ENCODE data around the gene TBC1D32. TPM values are rescaled to one million over a fixed set of nuclear protein-coding genes. Genes with fewer than 3 reads are reported as not detected.

The TBC1D32 gene
- polyA plus RNA-seq, 1 of the 3 experiments (the other 2 are of a cell fraction): 2.3 TPM

DNA sequence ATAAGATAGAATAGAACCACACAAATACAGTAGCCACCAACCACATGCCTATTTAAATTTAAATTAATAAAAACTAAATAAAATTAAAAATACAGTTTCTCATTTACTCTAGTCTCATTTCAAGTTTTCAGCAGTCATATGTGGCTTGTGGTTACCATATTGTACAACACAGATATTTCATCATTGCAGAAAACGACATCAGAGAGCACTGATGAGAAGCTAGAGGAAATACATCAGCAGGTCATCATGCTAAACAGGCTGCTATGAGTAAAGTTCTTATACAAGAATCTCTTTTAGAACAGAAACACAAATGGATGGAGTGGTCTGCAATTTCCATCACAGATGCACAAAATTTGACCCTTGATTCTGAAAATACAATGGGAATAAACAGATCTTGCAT is 36.6 kb downstream of the TBC1D32 start:
- ChIA-PET CTCF (interaction anchor here (1.7 kb wide), 1 partner anchor 242 kb away, joined by 5 read pairs; no protein-coding TSS in a partner anchor), POLR2A (no interaction called here)
- H4K20me1 ChIP-seq (ENCODE audit: insufficient read depth): no peaks in the 10 kb centered on the region
- no peak overlapping the region for H3K4me3 ChIP-seq (ENCODE audit: low read depth in 2 of 2, low read length in 1 of 2)
- 100% methylated on average over 1 of the region's 1 CpG for WGBS (ENCODE audit: low lambda C conversion rate)
- no peak overlapping the region for H2AFZ ChIP-seq (ENCODE audit: low read depth)
- no peak overlapping the region for H3K9ac ChIP-seq
- TF ChIP-seq SMC3 (IDR thresholded peaks at IDR 0.05; ENCODE audit: low read depth, low read length) (no peak), GATA2 (CRISPR knock-in tag; IDR thresholded peaks at IDR 0.05) (no peak), CHD2 (IDR thresholded peaks at IDR 0.05; ENCODE audit: low read length, partially characterized antibody) (no peak)
- H3K9me2 ChIP-seq: no peaks in the 10 kb centered on the region
- DNase-seq: no peak
- H3F3A ChIP-seq (replicated peaks; ENCODE audit: insufficient read depth): no peaks in the 10 kb centered on the region
- no peak overlapping the region for H3K4me2 ChIP-seq
- no peaks in the 10 kb centered on the region for H3K4me1 ChIP-seq (ENCODE audit: control insufficient read depth in 1 of 2, insufficient read depth in 2 of 2, low read depth in 1 of 2, low read length in 1 of 2)
- no peak overlapping the region for H3K27ac ChIP-seq (ENCODE audit: low read depth in 2 of 2, low read length in 1 of 2)
- H3K79me2 ChIP-seq (ENCODE audit: insufficient read depth): no peaks in the 10 kb centered on the region
- H3K36me3 ChIP-seq (replicated peaks in 1 of 2; ENCODE audit: control insufficient read depth in 1 of 2, insufficient read depth in 2 of 2, low read length in 1 of 2): peaks cover 1 to 10% of the 10 kb centered on the region in 2 experiments
- no peaks in the 10 kb centered on the region for H3K9me3 ChIP-seq
- H3K27me3 ChIP-seq (ENCODE audit: insufficient read depth): no peaks in the 10 kb centered on the region

DNA sequence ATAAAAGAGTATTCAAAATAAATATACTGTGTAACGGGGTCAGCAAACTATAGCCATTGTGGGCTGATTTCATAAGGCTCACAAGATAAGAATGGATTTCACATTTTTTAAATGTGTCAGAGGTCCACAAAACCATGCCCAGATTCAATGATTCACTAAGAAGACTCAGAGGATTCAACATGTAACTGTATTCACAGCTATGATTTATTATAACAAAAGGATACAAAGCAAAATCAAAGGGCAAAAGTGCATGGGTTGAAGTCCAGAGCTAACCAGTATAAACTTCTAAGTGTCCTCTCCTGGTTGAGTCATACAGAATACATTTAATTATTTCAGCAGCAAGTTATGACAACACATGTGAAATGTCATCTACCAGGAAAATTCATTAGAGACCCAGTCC is 49.2 kb downstream of the TBC1D32 start:
- DNase-seq: no peak
- ChIA-PET POLR2A (no interaction called here), CTCF (interaction anchor here (1.8 to 2.1 kb wide), 2 partner anchors 10 kb away, joined by 4 to 5 read pairs; no protein-coding TSS in a partner anchor)

More for the DNA sequence above, 49.2 kb downstream of the TBC1D32 start:
- H4K20me1 ChIP-seq (ENCODE audit: insufficient read depth): no peaks in the 10 kb centered on the region
- H3K4me2 ChIP-seq: no peak overlapping the region
- no peaks in the 10 kb centered on the region for H3K4me1 ChIP-seq (ENCODE audit: control insufficient read depth in 1 of 2, insufficient read depth in 2 of 2, low read depth in 1 of 2, low read length in 1 of 2)
- H3K9me2 ChIP-seq: no peaks in the 10 kb centered on the region
- peaks cover 7 to 11% of the 10 kb centered on the region in 2 experiments for H3K36me3 ChIP-seq (replicated peaks in 1 of 2; ENCODE audit: control insufficient read depth in 1 of 2, insufficient read depth in 2 of 2, low read length in 1 of 2)
- H3K4me3 ChIP-seq (ENCODE audit: low read depth in 2 of 2, low read length in 1 of 2): no peak overlapping the region
- 88% methylated on average over 1 of the region's 1 CpG for whole genome bisulfite sequencing (ENCODE audit: low lambda C conversion rate)
- no peaks in the 10 kb centered on the region for H3F3A ChIP-seq (replicated peaks; ENCODE audit: insufficient read depth)
- H3K9me3 ChIP-seq: no peaks in the 10 kb centered on the region
- no peaks in the 10 kb centered on the region for H3K27me3 ChIP-seq (ENCODE audit: insufficient read depth)
- TF ChIP-seq EZH2phosphoT487 (IDR thresholded peaks at IDR 0.05; ENCODE audit: borderline replicate concordance, low read depth) (no peak), SIN3A (IDR thresholded peaks at IDR 0.05; ENCODE audit: borderline replicate concordance, low read depth, low read length) (no peak), USF1 (IDR thresholded peaks at IDR 0.05; ENCODE audit: borderline replicate concordance, low read depth) (no peak), RXRA (IDR thresholded peaks at IDR 0.05; ENCODE audit: borderline replicate concordance, low read depth) (no peak), RFX5 (IDR thresholded peaks at IDR 0.05; ENCODE audit: low read length) (no peak), RAD21 (IDR thresholded peaks at IDR 0.05; ENCODE audit: low read length) (no peak), MXI1 (IDR thresholded peaks at IDR 0.05; ENCODE audit: low read depth, low read length) (no peak)
- TF ChIP-seq, protein P1, sequence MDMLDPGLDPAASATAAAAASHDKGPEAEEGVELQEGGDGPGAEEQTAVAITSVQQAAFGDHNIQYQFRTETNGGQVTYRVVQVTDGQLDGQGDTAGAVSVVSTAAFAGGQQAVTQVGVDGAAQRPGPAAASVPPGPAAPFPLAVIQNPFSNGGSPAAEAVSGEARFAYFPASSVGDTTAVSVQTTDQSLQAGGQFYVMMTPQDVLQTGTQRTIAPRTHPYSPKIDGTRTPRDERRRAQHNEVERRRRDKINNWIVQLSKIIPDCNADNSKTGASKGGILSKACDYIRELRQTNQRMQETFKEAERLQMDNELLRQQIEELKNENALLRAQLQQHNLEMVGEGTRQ (IDR thresholded peaks at IDR 0.05; ENCODE audit: borderline replicate concordance, low read depth, low read length): no peak
- no peak overlapping the region for H3K9ac ChIP-seq
- H2AFZ ChIP-seq (ENCODE audit: low read depth): no peak overlapping the region
- H3K79me2 ChIP-seq (ENCODE audit: insufficient read depth): no peaks in the 10 kb centered on the region
- no peak overlapping the region for H3K27ac ChIP-seq (ENCODE audit: low read depth in 2 of 2, low read length in 1 of 2)
